K562 (cell line): Measurements from ENCODE around the gene SLC4A2. TPM values are rescaled to one million over a fixed set of nuclear protein-coding genes. Genes with fewer than 3 reads are reported as not detected.

Experiments used
- CREM ChIP-seq: IDR thresholded peaks from 2 replicates; pipeline ENCODE4 v1.6.1; 2014; ENCODE audit warnings: antibody characterized with exemption, low read depth
- ETS2 ChIP-seq: IDR thresholded peaks from 2 replicates; pipeline ENCODE4 v1.6.1; 2016; ENCODE audit warnings: borderline replicate concordance, missing genetic modification characterization, mild to moderate bottlenecking, moderate library complexity, missing compliant biosample characterization; ENCODE audit not compliant: poor library complexity, severe bottlenecking
- FOXM1 ChIP-seq, 2 experiments: fragments of 450-650 bp in 1 of 2; sonication (generic) in 1 of 2; formaldehyde crosslinking in 1 of 2; IDR thresholded peaks; 2 replicates each; pipeline versions ENCODE4 v1.6.1 to v1.9.0; 2017 to 2022; ENCODE audit warnings: low read depth in 2 of 2, mild to moderate bottlenecking in 2 of 2, missing genetic modification reagents in 1 of 2, moderate library complexity in 1 of 2
- HMG20B ChIP-seq: fragments of 250-450 bp; sonication (Bioruptor Pico); IDR thresholded peaks from 2 replicates; pipeline ENCODE4 v1.5.0; 2021; ENCODE audit warnings: mild to moderate bottlenecking
- KAT7 ChIP-seq: sonication (generic); formaldehyde crosslinking; IDR thresholded peaks from 2 replicates; pipeline ENCODE4 v1.8.0; 2022; ENCODE audit warnings: missing genetic modification reagents, mild to moderate bottlenecking, borderline replicate concordance
- KDM1A ChIP-seq, 2 experiments: fragments of 450-650 bp; IDR thresholded peaks; 2 replicates each; pipeline ENCODE4 v1.6.1; 2016; ENCODE audit warnings: mild to moderate bottlenecking in 2 of 2
- MEF2A ChIP-seq: IDR thresholded peaks from 2 replicates; pipeline ENCODE4 v1.6.1; 2011; ENCODE audit warnings: low read depth, mild to moderate bottlenecking, low read length, moderate library complexity; ENCODE audit not compliant: control insufficient read depth
- NFATC3 ChIP-seq: fragments of 450-650 bp; IDR thresholded peaks from 2 replicates; pipeline ENCODE4 v1.6.1; 2017; ENCODE audit warnings: mild to moderate bottlenecking
- NFXL1 ChIP-seq: fragments of 450-650 bp; formaldehyde crosslinking; IDR thresholded peaks from 2 replicates; pipeline ENCODE4 v1.4.0; 2021; ENCODE audit warnings: mild to moderate bottlenecking
- NONO ChIP-seq, 2 experiments: fragments of 200-400 bp in 1 of 2; fragments of 450-650 bp in 1 of 2; formaldehyde crosslinking in 1 of 2; IDR thresholded peaks; 2 replicates each; pipeline ENCODE4 v1.6.1; 2017; ENCODE audit warnings: low read depth in 2 of 2, mild to moderate bottlenecking in 2 of 2, moderate library complexity in 2 of 2, low read length in 1 of 2
- NR3C1 ChIP-seq: sonication (generic); formaldehyde crosslinking; IDR thresholded peaks from 2 replicates; pipeline ENCODE4 v1.8.1; 2022; ENCODE audit warnings: missing genetic modification reagents
- RBM17 ChIP-seq: fragments of 200-400 bp; formaldehyde crosslinking; IDR thresholded peaks from 2 replicates; pipeline ENCODE4 v1.6.1; 2017; ENCODE audit warnings: low read depth, mild to moderate bottlenecking, low read length, borderline replicate concordance
- SMARCA5 ChIP-seq: fragments of 450-650 bp; IDR thresholded peaks from 2 replicates; pipeline ENCODE4 v1.6.1; 2016
- TAF9B ChIP-seq: fragments of 450-650 bp; IDR thresholded peaks from 2 replicates; pipeline ENCODE4 v1.6.1; 2018; ENCODE audit warnings: mild to moderate bottlenecking; ENCODE audit not compliant: partially characterized antibody
- TFAM ChIP-seq: fragments of 250-450 bp; sonication (Bioruptor Pico); conservative IDR thresholded peaks from 2 replicates; pipeline ENCODE4 v1.5.0; 2021; ENCODE audit warnings: mild to moderate bottlenecking, moderate library complexity
- XRCC4 ChIP-seq: IDR thresholded peaks from one replicate; pipeline ENCODE4 v1.6.1; 2011; ENCODE audit not compliant: insufficient read depth, insufficient read length; ENCODE audit errors: extremely low read depth
- ZFP30 ChIP-seq: fragments of 250-450 bp; sonication (Bioruptor Pico); IDR thresholded peaks from 2 replicates; pipeline ENCODE4 v1.8.0; 2022; ENCODE audit warnings: moderate library complexity, mild to moderate bottlenecking, inconsistent platforms, borderline replicate concordance
- ZNF408 ChIP-seq: fragments of 250-450 bp; sonication (Bioruptor Pico); IDR thresholded peaks from 2 replicates; pipeline ENCODE4 v1.4.0; 2020; ENCODE audit warnings: low read depth, mild to moderate bottlenecking, moderate library complexity
- ZNF511 ChIP-seq: sonication (generic); formaldehyde crosslinking; IDR thresholded peaks from 2 replicates; pipeline ENCODE4 v1.8.0; 2022; ENCODE audit warnings: mild to moderate bottlenecking, missing genetic modification reagents
- ZNF586 ChIP-seq: fragments of 450-650 bp; formaldehyde crosslinking; conservative IDR thresholded peaks from 2 replicates; pipeline ENCODE4 v1.4.0; 2020; ENCODE audit warnings: mild to moderate bottlenecking, moderate library complexity
- polyA plus RNA-seq, 8 experiments: library from polyadenylated mRNA; depleted of rRNA in 4 of 8; stranded (reverse) in 5 of 8; unstranded in 3 of 8; fragments of >200 nt; fragmentation: Nextera tagmentation in 2 of 8; fragmentation: Illumina TruSeq in 1 of 8; extraction: Ambion mirVana in 2 of 8; extraction: Trizol in 1 of 8; gene quantifications; 2 replicates each; pipeline versions ENCODE4 v1.2.1 to v1.2.3, GENCODE V29; 2011 to 2014; ENCODE audit warnings: inconsistent platforms in 1 of 8, missing spikeins in 1 of 8
- total RNA-seq, 7 experiments: library from RNA; depleted of rRNA in 6 of 7; stranded (reverse); fragments of >200 nt in 6 of 7; fragmentation: Illumina TruSeq in 2 of 7; extraction: Trizol in 2 of 7; gene quantifications; 2 replicates each; pipeline versions ENCODE4 v1.2.1 to v1.2.3, GENCODE V29; 2011 to 2021; ENCODE audit warnings: low replicate concordance in 1 of 7
- TF ChIP-seq, protein P1 (sequence below): fragments of 150-350 bp; conservative IDR thresholded peaks from 2 replicates; pipeline ENCODE4 v1.6.1; 2014; ENCODE audit warnings: low read length
- TF ChIP-seq, protein P2 (sequence below): sonication (generic); formaldehyde crosslinking; IDR thresholded peaks from 2 replicates; pipeline ENCODE4 v1.8.1; 2022; ENCODE audit warnings: missing genetic modification reagents

The SLC4A2 gene
- total and polyA plus RNA-seq, 9 of the 15 experiments (the other 6 are each of a cell fraction or from before 2014, with no cell fraction given), result 11.4 to 375 (median 130) TPM

- TF ChIP-seq ZNF511 (CRISPR knock-in tag), result no peak
- TF ChIP-seq KAT7, result 0 out of 2 replicates have a peak, but pooled peaks have one; percentile 24
- TF ChIP-seq ZFP30 (CRISPR knock-in tag), result no peak
- TF ChIP-seq, protein P1, sequence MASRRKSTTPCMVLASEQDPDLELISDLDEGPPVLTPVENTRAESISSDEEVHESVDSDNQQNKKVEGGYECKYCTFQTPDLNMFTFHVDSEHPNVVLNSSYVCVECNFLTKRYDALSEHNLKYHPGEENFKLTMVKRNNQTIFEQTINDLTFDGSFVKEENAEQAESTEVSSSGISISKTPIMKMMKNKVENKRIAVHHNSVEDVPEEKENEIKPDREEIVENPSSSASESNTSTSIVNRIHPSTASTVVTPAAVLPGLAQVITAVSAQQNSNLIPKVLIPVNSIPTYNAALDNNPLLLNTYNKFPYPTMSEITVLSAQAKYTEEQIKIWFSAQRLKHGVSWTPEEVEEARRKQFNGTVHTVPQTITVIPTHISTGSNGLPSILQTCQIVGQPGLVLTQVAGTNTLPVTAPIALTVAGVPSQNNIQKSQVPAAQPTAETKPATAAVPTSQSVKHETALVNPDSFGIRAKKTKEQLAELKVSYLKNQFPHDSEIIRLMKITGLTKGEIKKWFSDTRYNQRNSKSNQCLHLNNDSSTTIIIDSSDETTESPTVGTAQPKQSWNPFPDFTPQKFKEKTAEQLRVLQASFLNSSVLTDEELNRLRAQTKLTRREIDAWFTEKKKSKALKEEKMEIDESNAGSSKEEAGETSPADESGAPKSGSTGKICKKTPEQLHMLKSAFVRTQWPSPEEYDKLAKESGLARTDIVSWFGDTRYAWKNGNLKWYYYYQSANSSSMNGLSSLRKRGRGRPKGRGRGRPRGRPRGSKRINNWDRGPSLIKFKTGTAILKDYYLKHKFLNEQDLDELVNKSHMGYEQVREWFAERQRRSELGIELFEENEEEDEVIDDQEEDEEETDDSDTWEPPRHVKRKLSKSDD, result no peak
- TF ChIP-seq NR3C1 (CRISPR knock-in tag), result no peak
- no peak for TF ChIP-seq ZNF408
- TF ChIP-seq NFATC3, result peak; percentile 54; the same call in 1 of the 2 replicates
- TF ChIP-seq FOXM1 (IDR thresholded peaks at IDR 0.05; ENCODE audit: low read depth), result 0 out of 2 replicates have a peak, but pooled peaks have one; percentile 14
- TF ChIP-seq FOXM1 (CRISPR knock-in tag; IDR thresholded peaks at IDR 0.05; ENCODE audit: low read depth), result no peak
- no peak for TF ChIP-seq RBM17
- 0 out of 4 replicates have a peak, but pooled peaks of 1 of the 2 experiments have one; percentile 19 for TF ChIP-seq KDM1A (IDR thresholded peaks at IDR 0.05)
- TF ChIP-seq ETS2 (tag), result no peak
- TF ChIP-seq TFAM (CRISPR knock-in tag), result no peak
- TF ChIP-seq SMARCA5, result peak; percentile 14; the same call in 1 of the 2 replicates
- no peak for TF ChIP-seq HMG20B
- no peak for TF ChIP-seq XRCC4
- TF ChIP-seq NONO (IDR thresholded peaks at IDR 0.05; ENCODE audit: low read depth in 2 of 2, low read length in 1 of 2), result no peak
- TF ChIP-seq NFXL1, result no peak
- TF ChIP-seq ZNF586 (CRISPR knock-in tag), result no peak
- TF ChIP-seq TAF9B, result no peak
- TF ChIP-seq, protein P2, sequence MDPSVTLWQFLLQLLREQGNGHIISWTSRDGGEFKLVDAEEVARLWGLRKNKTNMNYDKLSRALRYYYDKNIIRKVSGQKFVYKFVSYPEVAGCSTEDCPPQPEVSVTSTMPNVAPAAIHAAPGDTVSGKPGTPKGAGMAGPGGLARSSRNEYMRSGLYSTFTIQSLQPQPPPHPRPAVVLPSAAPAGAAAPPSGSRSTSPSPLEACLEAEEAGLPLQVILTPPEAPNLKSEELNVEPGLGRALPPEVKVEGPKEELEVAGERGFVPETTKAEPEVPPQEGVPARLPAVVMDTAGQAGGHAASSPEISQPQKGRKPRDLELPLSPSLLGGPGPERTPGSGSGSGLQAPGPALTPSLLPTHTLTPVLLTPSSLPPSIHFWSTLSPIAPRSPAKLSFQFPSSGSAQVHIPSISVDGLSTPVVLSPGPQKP (CRISPR knock-in tag), result no peak
- TF ChIP-seq CREM, result no peak
- TF ChIP-seq MEF2A, result no peak
Observed at GRCh38 chr7:151012031-151012692, 47.2 kb upstream of the SLC4A2 start (continued).
